SK-N-SH treated with all-trans-retinoic acid at 6 μM for 48 hours (cell line): ENCODE results near the gene OPRM1.

Experiments
- ATAC-seq: fragments of 200-7000 bp; cut with Tn5 transposase; 3 replicates; pipeline ENCODE4 v1.9.1; 2020; ENCODE audit warnings: mild to moderate bottlenecking, moderate library complexity
- ARNTL ChIP-seq: fragments of 450-650 bp; formaldehyde crosslinking; IDR thresholded peaks from 2 replicates; pipeline ENCODE4 v1.5.0; 2020; ENCODE audit warnings: low read depth, mild to moderate bottlenecking, moderate library complexity, borderline replicate concordance
- BACH2 ChIP-seq: fragments of 250-450 bp; sonication (Bioruptor Pico); IDR thresholded peaks from 2 replicates; pipeline ENCODE4 v1.9.0; 2021; ENCODE audit warnings: mild to moderate bottlenecking, borderline replicate concordance
- CSDC2 ChIP-seq: fragments of 250-450 bp; sonication (Bioruptor Pico); IDR thresholded peaks from 2 replicates; pipeline ENCODE4 v1.5.0; 2020; ENCODE audit warnings: mild to moderate bottlenecking, moderate library complexity
- ESRRG ChIP-seq: fragments of 250-450 bp; sonication (Bioruptor Pico); IDR thresholded peaks from 2 replicates; pipeline ENCODE4 v1.6.1; 2021; ENCODE audit warnings: mild to moderate bottlenecking
- GLIS3 ChIP-seq: fragments of 250-450 bp; sonication (Bioruptor Pico); IDR thresholded peaks from 2 replicates; pipeline ENCODE4 v1.5.0; 2020; ENCODE audit warnings: mild to moderate bottlenecking, moderate library complexity
- ISL1 ChIP-seq: fragments of 250-450 bp; sonication (Bioruptor Pico); IDR thresholded peaks from 2 replicates; pipeline ENCODE4 v2.1.2; 2022; ENCODE audit warnings: mild to moderate bottlenecking, moderate library complexity
- OSR1 ChIP-seq: fragments of 250-450 bp; sonication (Bioruptor Pico); IDR thresholded peaks from 2 replicates; pipeline ENCODE4 v1.8.0; 2022; ENCODE audit warnings: moderate library complexity, mild to moderate bottlenecking, inconsistent platforms
- PPARA ChIP-seq: fragments of 250-450 bp; sonication (Bioruptor Pico); IDR thresholded peaks from 2 replicates; pipeline ENCODE4 v1.5.0; 2020; ENCODE audit warnings: mild to moderate bottlenecking, borderline replicate concordance
- RARB ChIP-seq: fragments of 250-450 bp; sonication (Bioruptor Pico); IDR thresholded peaks from 2 replicates; pipeline ENCODE4 v1.8.0; 2021; ENCODE audit warnings: mild to moderate bottlenecking, moderate library complexity
- SNAI2 ChIP-seq: fragments of 250-450 bp; sonication (Bioruptor Pico); IDR thresholded peaks from 2 replicates; pipeline ENCODE4 v1.5.0; 2020; ENCODE audit warnings: mild to moderate bottlenecking, moderate library complexity
- TCF4 ChIP-seq: fragments of 250-450 bp; sonication (Bioruptor Pico); IDR thresholded peaks from 2 replicates; pipeline ENCODE4 v1.8.0; 2021; ENCODE audit warnings: mild to moderate bottlenecking, moderate library complexity, borderline replicate concordance
- TOX ChIP-seq: fragments of 250-450 bp; sonication (Bioruptor Pico); IDR thresholded peaks from 2 replicates; pipeline ENCODE4 v1.8.0; 2021; ENCODE audit warnings: mild to moderate bottlenecking, moderate library complexity, borderline replicate concordance
- ZC3H10 ChIP-seq: fragments of 250-450 bp; sonication (Bioruptor Pico); IDR thresholded peaks from 2 replicates; pipeline ENCODE4 v1.5.1; 2021; ENCODE audit warnings: mild to moderate bottlenecking, moderate library complexity
- ZFP3 ChIP-seq: fragments of 250-450 bp; sonication (Bioruptor Pico); IDR thresholded peaks from 2 replicates; pipeline ENCODE4 v1.5.0; 2020; ENCODE audit warnings: mild to moderate bottlenecking, moderate library complexity
- ZFP30 ChIP-seq: fragments of 450-650 bp; formaldehyde crosslinking; IDR thresholded peaks from 2 replicates; pipeline ENCODE4 v1.5.0; 2022; ENCODE audit warnings: mild to moderate bottlenecking, moderate library complexity
- ZNF565 ChIP-seq: fragments of 450-650 bp; formaldehyde crosslinking; conservative IDR thresholded peaks from 2 replicates; pipeline ENCODE4 v1.5.0; 2020; ENCODE audit warnings: low read depth, mild to moderate bottlenecking, moderate library complexity
- ZNF70 ChIP-seq: fragments of 450-650 bp; formaldehyde crosslinking; IDR thresholded peaks from 2 replicates; pipeline ENCODE4 v1.5.0; 2020; ENCODE audit warnings: mild to moderate bottlenecking, moderate library complexity
- ZNF8 ChIP-seq: fragments of 450-650 bp; formaldehyde crosslinking; IDR thresholded peaks from 2 replicates; pipeline ENCODE4 v1.5.0; 2020; ENCODE audit warnings: mild to moderate bottlenecking, moderate library complexity
- TF ChIP-seq, protein P1 (sequence below): fragments of 250-450 bp; sonication (Bioruptor Pico); IDR thresholded peaks from 2 replicates; pipeline ENCODE4 v1.5.1; 2021; ENCODE audit warnings: mild to moderate bottlenecking, moderate library complexity
- TF ChIP-seq, protein P2 (sequence below): fragments of 250-450 bp; sonication (Bioruptor Pico); IDR thresholded peaks from 2 replicates; pipeline ENCODE4 v1.8.0; 2020; ENCODE audit warnings: mild to moderate bottlenecking, moderate library complexity, borderline replicate concordance
- TF ChIP-seq, protein P3 (sequence below): fragments of 250-450 bp; sonication (Bioruptor Pico); IDR thresholded peaks from 2 replicates; pipeline ENCODE4 v1.5.0; 2020; ENCODE audit warnings: mild to moderate bottlenecking, moderate library complexity
- TF ChIP-seq, protein P4 (sequence below): fragments of 250-450 bp; sonication (Bioruptor Pico); IDR thresholded peaks from 2 replicates; pipeline ENCODE4 v1.8.0; 2021; ENCODE audit warnings: low read depth, mild to moderate bottlenecking, moderate library complexity, borderline replicate concordance
- TF ChIP-seq, protein P5 (sequence below): fragments of 250-450 bp; sonication (Bioruptor Pico); IDR thresholded peaks from 2 replicates; pipeline ENCODE4 v1.5.1; 2020; ENCODE audit warnings: low read depth, mild to moderate bottlenecking, moderate library complexity

OPRM1 gene

DNA sequence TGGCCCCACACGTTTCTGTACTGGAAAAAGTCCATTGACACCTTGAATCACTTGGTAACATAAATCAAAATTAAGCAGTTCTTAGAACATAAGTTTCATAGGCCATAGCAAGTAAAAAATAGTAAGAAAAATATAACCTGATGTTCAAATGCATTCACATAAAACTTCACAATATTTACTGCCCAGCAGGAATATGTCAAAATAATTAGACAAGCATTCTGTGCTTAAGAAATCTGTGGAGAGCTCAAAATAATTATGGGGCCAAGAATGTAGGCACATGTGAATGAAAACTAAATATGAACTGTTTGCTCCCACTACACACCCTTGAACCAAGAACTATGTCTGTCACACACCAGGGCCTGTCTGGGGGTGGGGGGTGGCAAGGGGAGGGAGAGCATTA, 246.8 kb downstream of the OPRM1 start:
- no peak for ATAC-seq
- TF ChIP-seq, protein P1, sequence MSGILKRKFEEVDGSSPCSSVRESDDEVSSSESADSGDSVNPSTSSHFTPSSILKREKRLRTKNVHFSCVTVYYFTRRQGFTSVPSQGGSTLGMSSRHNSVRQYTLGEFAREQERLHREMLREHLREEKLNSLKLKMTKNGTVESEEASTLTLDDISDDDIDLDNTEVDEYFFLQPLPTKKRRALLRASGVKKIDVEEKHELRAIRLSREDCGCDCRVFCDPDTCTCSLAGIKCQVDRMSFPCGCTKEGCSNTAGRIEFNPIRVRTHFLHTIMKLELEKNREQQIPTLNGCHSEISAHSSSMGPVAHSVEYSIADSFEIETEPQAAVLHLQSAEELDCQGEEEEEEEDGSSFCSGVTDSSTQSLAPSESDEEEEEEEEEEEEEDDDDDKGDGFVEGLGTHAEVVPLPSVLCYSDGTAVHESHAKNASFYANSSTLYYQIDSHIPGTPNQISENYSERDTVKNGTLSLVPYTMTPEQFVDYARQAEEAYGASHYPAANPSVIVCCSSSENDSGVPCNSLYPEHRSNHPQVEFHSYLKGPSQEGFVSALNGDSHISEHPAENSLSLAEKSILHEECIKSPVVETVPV (CRISPR knock-in tag), result no peak
- no peak for TF ChIP-seq OSR1 (CRISPR knock-in tag)
- no peak for TF ChIP-seq ZNF70
- no peak for TF ChIP-seq BACH2 (CRISPR knock-in tag)
- no peak for TF ChIP-seq GLIS3 (CRISPR knock-in tag)
- no peak for TF ChIP-seq TCF4 (CRISPR knock-in tag)
- TF ChIP-seq, protein P2, sequence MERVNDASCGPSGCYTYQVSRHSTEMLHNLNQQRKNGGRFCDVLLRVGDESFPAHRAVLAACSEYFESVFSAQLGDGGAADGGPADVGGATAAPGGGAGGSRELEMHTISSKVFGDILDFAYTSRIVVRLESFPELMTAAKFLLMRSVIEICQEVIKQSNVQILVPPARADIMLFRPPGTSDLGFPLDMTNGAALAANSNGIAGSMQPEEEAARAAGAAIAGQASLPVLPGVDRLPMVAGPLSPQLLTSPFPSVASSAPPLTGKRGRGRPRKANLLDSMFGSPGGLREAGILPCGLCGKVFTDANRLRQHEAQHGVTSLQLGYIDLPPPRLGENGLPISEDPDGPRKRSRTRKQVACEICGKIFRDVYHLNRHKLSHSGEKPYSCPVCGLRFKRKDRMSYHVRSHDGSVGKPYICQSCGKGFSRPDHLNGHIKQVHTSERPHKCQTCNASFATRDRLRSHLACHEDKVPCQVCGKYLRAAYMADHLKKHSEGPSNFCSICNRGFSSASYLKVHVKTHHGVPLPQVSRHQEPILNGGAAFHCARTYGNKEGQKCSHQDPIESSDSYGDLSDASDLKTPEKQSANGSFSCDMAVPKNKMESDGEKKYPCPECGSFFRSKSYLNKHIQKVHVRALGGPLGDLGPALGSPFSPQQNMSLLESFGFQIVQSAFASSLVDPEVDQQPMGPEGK (CRISPR knock-in tag), result no peak
- TF ChIP-seq ESRRG (CRISPR knock-in tag), result no peak
- TF ChIP-seq ZNF565 (CRISPR knock-in tag), result no peak
- TF ChIP-seq ZFP3 (CRISPR knock-in tag), result no peak
- TF ChIP-seq ARNTL, result no peak
- TF ChIP-seq, protein P3, sequence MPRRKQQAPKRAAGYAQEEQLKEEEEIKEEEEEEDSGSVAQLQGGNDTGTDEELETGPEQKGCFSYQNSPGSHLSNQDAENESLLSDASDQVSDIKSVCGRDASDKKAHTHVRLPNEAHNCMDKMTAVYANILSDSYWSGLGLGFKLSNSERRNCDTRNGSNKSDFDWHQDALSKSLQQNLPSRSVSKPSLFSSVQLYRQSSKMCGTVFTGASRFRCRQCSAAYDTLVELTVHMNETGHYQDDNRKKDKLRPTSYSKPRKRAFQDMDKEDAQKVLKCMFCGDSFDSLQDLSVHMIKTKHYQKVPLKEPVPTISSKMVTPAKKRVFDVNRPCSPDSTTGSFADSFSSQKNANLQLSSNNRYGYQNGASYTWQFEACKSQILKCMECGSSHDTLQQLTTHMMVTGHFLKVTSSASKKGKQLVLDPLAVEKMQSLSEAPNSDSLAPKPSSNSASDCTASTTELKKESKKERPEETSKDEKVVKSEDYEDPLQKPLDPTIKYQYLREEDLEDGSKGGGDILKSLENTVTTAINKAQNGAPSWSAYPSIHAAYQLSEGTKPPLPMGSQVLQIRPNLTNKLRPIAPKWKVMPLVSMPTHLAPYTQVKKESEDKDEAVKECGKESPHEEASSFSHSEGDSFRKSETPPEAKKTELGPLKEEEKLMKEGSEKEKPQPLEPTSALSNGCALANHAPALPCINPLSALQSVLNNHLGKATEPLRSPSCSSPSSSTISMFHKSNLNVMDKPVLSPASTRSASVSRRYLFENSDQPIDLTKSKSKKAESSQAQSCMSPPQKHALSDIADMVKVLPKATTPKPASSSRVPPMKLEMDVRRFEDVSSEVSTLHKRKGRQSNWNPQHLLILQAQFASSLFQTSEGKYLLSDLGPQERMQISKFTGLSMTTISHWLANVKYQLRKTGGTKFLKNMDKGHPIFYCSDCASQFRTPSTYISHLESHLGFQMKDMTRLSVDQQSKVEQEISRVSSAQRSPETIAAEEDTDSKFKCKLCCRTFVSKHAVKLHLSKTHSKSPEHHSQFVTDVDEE (CRISPR knock-in tag), result no peak
- TF ChIP-seq ZC3H10 (CRISPR knock-in tag), result no peak
- no peak for TF ChIP-seq SNAI2 (CRISPR knock-in tag)
- no peak for TF ChIP-seq ISL1 (CRISPR knock-in tag)
- TF ChIP-seq, protein P4, sequence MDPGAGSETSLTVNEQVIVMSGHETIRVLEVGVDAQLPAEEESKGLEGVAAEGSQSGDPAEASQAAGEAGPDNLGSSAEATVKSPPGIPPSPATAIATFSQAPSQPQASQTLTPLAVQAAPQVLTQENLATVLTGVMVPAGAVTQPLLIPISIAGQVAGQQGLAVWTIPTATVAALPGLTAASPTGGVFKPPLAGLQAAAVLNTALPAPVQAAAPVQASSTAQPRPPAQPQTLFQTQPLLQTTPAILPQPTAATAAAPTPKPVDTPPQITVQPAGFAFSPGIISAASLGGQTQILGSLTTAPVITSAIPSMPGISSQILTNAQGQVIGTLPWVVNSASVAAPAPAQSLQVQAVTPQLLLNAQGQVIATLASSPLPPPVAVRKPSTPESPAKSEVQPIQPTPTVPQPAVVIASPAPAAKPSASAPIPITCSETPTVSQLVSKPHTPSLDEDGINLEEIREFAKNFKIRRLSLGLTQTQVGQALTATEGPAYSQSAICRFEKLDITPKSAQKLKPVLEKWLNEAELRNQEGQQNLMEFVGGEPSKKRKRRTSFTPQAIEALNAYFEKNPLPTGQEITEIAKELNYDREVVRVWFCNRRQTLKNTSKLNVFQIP (CRISPR knock-in tag), result no peak

DNA sequence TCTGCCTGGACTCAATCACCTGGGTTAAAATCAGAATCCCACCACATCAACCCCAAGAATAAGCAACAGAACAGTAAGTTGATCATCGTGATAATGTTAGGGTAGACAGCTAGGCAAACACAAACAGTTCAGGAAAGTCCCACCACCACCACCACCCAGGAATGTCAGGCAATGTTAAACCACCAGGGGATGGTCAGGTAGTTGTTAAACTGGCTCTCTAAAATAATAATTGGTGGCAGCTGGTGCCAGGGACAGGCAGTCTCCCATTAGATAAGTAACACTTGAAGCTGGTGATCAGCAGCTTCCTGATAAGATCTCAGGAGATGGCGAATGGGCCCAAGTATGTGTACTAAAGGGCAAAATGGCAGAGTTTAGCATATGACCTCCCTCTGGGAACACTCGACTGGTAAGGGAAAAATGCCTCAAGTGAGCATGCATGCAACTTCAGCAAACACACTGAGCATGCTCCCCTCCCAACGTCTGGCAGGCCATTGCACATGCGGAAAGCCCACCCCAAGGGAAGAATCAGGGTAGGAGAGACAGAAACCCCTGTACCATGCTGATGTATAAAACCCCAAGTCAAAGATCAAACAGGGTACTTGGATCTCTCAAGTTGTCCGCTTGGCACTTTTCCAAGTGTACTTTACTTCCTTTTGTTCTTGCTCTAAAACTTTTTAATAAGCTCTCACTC, 250.9 kb downstream of the OPRM1 start:
- TF ChIP-seq TOX (CRISPR knock-in tag), result no peak
- TF ChIP-seq, protein P5, sequence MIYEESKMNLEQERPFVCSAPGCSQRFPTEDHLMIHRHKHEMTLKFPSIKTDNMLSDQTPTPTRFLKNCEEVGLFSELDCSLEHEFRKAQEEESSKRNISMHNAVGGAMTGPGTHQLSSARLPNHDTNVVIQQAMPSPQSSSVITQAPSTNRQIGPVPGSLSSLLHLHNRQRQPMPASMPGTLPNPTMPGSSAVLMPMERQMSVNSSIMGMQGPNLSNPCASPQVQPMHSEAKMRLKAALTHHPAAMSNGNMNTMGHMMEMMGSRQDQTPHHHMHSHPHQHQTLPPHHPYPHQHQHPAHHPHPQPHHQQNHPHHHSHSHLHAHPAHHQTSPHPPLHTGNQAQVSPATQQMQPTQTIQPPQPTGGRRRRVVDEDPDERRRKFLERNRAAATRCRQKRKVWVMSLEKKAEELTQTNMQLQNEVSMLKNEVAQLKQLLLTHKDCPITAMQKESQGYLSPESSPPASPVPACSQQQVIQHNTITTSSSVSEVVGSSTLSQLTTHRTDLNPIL (CRISPR knock-in tag), result no peak
- no peak for TF ChIP-seq OSR1 (CRISPR knock-in tag)
- no peak for TF ChIP-seq ISL1 (CRISPR knock-in tag)
- TF ChIP-seq, protein P4 (CRISPR knock-in tag), result no peak
- TF ChIP-seq ZFP30 (CRISPR knock-in tag), result no peak
- no peak for TF ChIP-seq ZNF8 (CRISPR knock-in tag)
- TF ChIP-seq CSDC2 (CRISPR knock-in tag), result no peak
- no peak for TF ChIP-seq ESRRG (CRISPR knock-in tag)
- no peak for TF ChIP-seq TCF4 (CRISPR knock-in tag)
- TF ChIP-seq ZC3H10 (CRISPR knock-in tag), result no peak
- no peak for TF ChIP-seq RARB
- TF ChIP-seq ZNF565 (CRISPR knock-in tag), result no peak
- TF ChIP-seq, protein P2 (CRISPR knock-in tag), result no peak
- TF ChIP-seq SNAI2 (CRISPR knock-in tag), result no peak
- no peak for TF ChIP-seq ARNTL
- TF ChIP-seq PPARA (CRISPR knock-in tag), result no peak
- TF ChIP-seq, protein P3 (CRISPR knock-in tag), result no peak
- ATAC-seq, result no peak
